Measurements from ENCODE around the gene GPR3.

Gene GPR3

GRCh38 chr1:27397110-27397509 lies 4.7 kb downstream of the GPR3 start:
- H3F3A ChIP-seq (ENCODE audit: low read depth): no peaks in the 10 kb centered on the region
- no peak overlapping the region for H2AFZ ChIP-seq (ENCODE audit: low read length)
- H3K4me1 ChIP-seq (ENCODE audit: insufficient read depth, low read length, poor library complexity, severe bottlenecking): peaks cover 20% of the 10 kb centered on the region
- TF ChIP-seq CTCF (conservative IDR thresholded peaks at IDR 0.05; ENCODE audit: low read length) (no peak), EZH2phosphoT487 (IDR thresholded peaks at IDR 0.05; ENCODE audit: borderline replicate concordance) (no peak)
- no peaks in the 10 kb centered on the region for H3K27me3 ChIP-seq (ENCODE audit: insufficient read depth, low read length, poor library complexity, severe bottlenecking)
- no peak overlapping the region for H3K9ac ChIP-seq (ENCODE audit: low read depth, low read length, poor library complexity, severe bottlenecking)
- H3K9me3 ChIP-seq (ENCODE audit: insufficient read depth, low read depth, low read length): no peaks in the 10 kb centered on the region
- no peaks in the 10 kb centered on the region for H3K9me2 ChIP-seq (replicated peaks; ENCODE audit: low read depth, low read length)
- H3K79me2 ChIP-seq (ENCODE audit: insufficient read depth, low read length): no peaks in the 10 kb centered on the region
- no peak overlapping the region for H3K4me2 ChIP-seq (ENCODE audit: low read depth, low read length, poor library complexity, severe bottlenecking)
- H3K4me3 ChIP-seq (ENCODE audit: low read length, poor library complexity, severe bottlenecking): no peak overlapping the region
- H4K20me1 ChIP-seq (ENCODE audit: insufficient read depth, low read length, poor library complexity, severe bottlenecking): no peaks in the 10 kb centered on the region
- no peaks in the 10 kb centered on the region for H3K36me3 ChIP-seq (ENCODE audit: insufficient read depth, low read length)

- Histone ChIP-seq H3K9me3 (ENCODE audit: insufficient read depth, low read depth, low read length) (no peaks in the 10 kb centered on the region), H3K4me1 (ENCODE audit: insufficient read depth, low read length, poor library complexity, severe bottlenecking) (peaks cover 23% of the 10 kb centered on the region), H4K20me1 (ENCODE audit: insufficient read depth, low read length, poor library complexity, severe bottlenecking) (no peaks in the 10 kb centered on the region), H3K9ac (ENCODE audit: low read depth, low read length, poor library complexity, severe bottlenecking) (no peak overlapping the region), H3K9me2 (replicated peaks; ENCODE audit: low read depth, low read length) (no peaks in the 10 kb centered on the region), H3K4me2 (ENCODE audit: low read depth, low read length, poor library complexity, severe bottlenecking) (no peak overlapping the region), H3K79me2 (ENCODE audit: insufficient read depth, low read length) (no peaks in the 10 kb centered on the region), H3K27me3 (ENCODE audit: insufficient read depth, low read length, poor library complexity, severe bottlenecking) (no peaks in the 10 kb centered on the region), H3F3A (ENCODE audit: low read depth) (peaks cover 3% of the 10 kb centered on the region; the same call in 1 of the 2 replicates), H3K4me3 (ENCODE audit: low read length, poor library complexity, severe bottlenecking) (no peak overlapping the region), H2AFZ (ENCODE audit: low read length) (no peak overlapping the region), H3K36me3 (ENCODE audit: insufficient read depth, low read length) (no peaks in the 10 kb centered on the region)
- TF ChIP-seq EZH2phosphoT487 (IDR thresholded peaks at IDR 0.05; ENCODE audit: borderline replicate concordance): no peak
- TF ChIP-seq CTCF (conservative IDR thresholded peaks at IDR 0.05; ENCODE audit: low read length): no peak
Measured at GRCh38 chr1:27397749-27398148, 5.3 kb downstream of the GPR3 start.

- Histone ChIP-seq H3K4me1 (ENCODE audit: insufficient read depth, low read length, poor library complexity, severe bottlenecking) (peaks cover 25% of the 10 kb centered on the region), H3K79me2 (ENCODE audit: insufficient read depth, low read length) (no peaks in the 10 kb centered on the region), H3K36me3 (ENCODE audit: insufficient read depth, low read length) (no peaks in the 10 kb centered on the region), H3K9me3 (ENCODE audit: insufficient read depth, low read depth, low read length) (no peaks in the 10 kb centered on the region), H3K27me3 (ENCODE audit: insufficient read depth, low read length, poor library complexity, severe bottlenecking) (no peaks in the 10 kb centered on the region), H3K4me2 (ENCODE audit: low read depth, low read length, poor library complexity, severe bottlenecking) (no peak overlapping the region), H4K20me1 (ENCODE audit: insufficient read depth, low read length, poor library complexity, severe bottlenecking) (no peaks in the 10 kb centered on the region), H3K4me3 (ENCODE audit: low read length, poor library complexity, severe bottlenecking) (no peak overlapping the region), H3K9me2 (replicated peaks; ENCODE audit: low read depth, low read length) (no peaks in the 10 kb centered on the region), H2AFZ (ENCODE audit: low read length) (no peak overlapping the region), H3F3A (ENCODE audit: low read depth) (peaks cover 9% of the 10 kb centered on the region; the same call in 1 of the 2 replicates), H3K9ac (ENCODE audit: low read depth, low read length, poor library complexity, severe bottlenecking) (peak overlapping the region; percentile 7)
- no peak for TF ChIP-seq CTCF (conservative IDR thresholded peaks at IDR 0.05; ENCODE audit: low read length)
- TF ChIP-seq EZH2phosphoT487 (IDR thresholded peaks at IDR 0.05; ENCODE audit: borderline replicate concordance): no peak
Measured at GRCh38 chr1:27398405-27399149, 6.2 kb downstream of the GPR3 start.
